Measurements from ENCODE around the gene DPF1.

DNA sequence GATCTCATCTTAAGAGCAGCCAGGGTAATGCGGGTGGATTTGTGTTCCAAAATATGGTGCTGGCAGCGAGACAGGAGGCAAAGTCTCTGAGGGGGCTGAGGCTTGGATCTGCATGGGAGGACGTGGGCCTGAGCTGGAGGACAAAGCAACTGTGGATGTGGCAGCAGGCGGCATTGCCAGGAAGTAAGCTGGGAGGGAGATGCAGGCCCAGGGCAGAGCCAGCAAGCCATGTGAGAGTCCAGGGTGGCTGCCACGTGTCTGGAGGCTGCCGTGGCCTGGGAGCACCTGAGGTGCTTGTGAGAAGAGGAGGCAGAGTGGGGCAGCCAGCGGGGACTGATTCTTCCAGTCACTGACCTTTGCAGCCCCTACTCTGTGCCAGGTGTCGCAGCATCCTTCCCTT, 52.0 kb downstream of the DPF1 start:
- TF ChIP-seq CTCF (IDR thresholded peaks at IDR 0.05; ENCODE audit: insufficient read depth, low read depth, low read length) = no peak
- no peak for TF ChIP-seq EZH2 (IDR thresholded peaks at IDR 0.05; ENCODE audit: insufficient read depth, low read length)

Data from astrocyte (in vitro differentiated cells and primary cell).